Vagina (tissue), 2 donors: ENCODE measurements around the gene ANKIB1. TPM values are rescaled to one million over a fixed set of nuclear protein-coding genes. Genes with fewer than 3 reads are reported as not detected.

ENCODE experiments used
- DNase-seq, 2 donors: peaks; one replicate each; pipeline ENCODE4 v3.0.0-alpha.2; 2017; ENCODE audit errors: extremely low spot score in 2 of 2
- H3K27ac ChIP-seq: fragments of 200-600 bp; sonication (generic); one replicate; pipeline ENCODE4 v1.5.1; 2019
- H3K27me3 ChIP-seq: fragments of 200-600 bp; sonication (generic); one replicate; pipeline ENCODE4 v1.5.1; 2019
- H3K36me3 ChIP-seq, 2 donors: fragments of 200-600 bp; sonication (generic); one replicate each; pipeline ENCODE4 v1.5.1; 2017 to 2019
- H3K4me1 ChIP-seq: fragments of 200-600 bp; sonication (generic); one replicate; pipeline ENCODE4 v1.5.1; 2019
- H3K4me3 ChIP-seq, 2 donors: fragments of 200-600 bp; sonication (generic); 1 replicate in 1 of 2; 2 replicates in 1 of 2; pipeline ENCODE4 v1.5.1; 2016 to 2019
- H3K9me3 ChIP-seq: fragments of 200-600 bp; sonication (generic); one replicate; pipeline ENCODE4 v1.5.1; 2019
- POLR2A ChIP-seq, 2 donors: fragments of 450-650 bp; IDR thresholded peaks; one replicate each; pipeline ENCODE4 v1.6.1; 2017; ENCODE audit warnings: antibody characterized with exemption in 2 of 2, mild to moderate bottlenecking in 2 of 2, moderate library complexity in 2 of 2
- POLR2AphosphoS5 ChIP-seq, 2 donors: sonication (generic); formaldehyde crosslinking; IDR thresholded peaks; one replicate each; pipeline ENCODE4 v1.9.0; 2017; ENCODE audit warnings: antibody characterized with exemption in 2 of 2, mild to moderate bottlenecking in 2 of 2, low read depth in 1 of 2; ENCODE audit not compliant: insufficient read depth in 1 of 2
- intact Hi-C: fragments of 100-400 bp; cut with DNase I; formaldehyde crosslinking; loops from one replicate; pipeline ENCODE4 v1.15.1; 2023
- total RNA-seq: library from RNA; depleted of rRNA; stranded (reverse); fragments of >200 nt; gene quantifications from one replicate; pipeline ENCODE4 v1.2.3, GENCODE V29; 2016
- TF ChIP-seq, protein P1 (sequence below), 3 experiments: fragments of 450-650 bp in 2 of 3; fragments of 200-600 bp in 1 of 3; sonication (generic) in 1 of 3; IDR thresholded peaks; one replicate each; pipeline ENCODE4 v1.5.1; 2017 to 2019; ENCODE audit warnings: antibody characterized with exemption in 3 of 3, mild to moderate bottlenecking in 2 of 3, moderate library complexity in 2 of 3

The ANKIB1 gene
- total RNA-seq, 1 donor from 2014 or later: 27.7 TPM

DNA sequence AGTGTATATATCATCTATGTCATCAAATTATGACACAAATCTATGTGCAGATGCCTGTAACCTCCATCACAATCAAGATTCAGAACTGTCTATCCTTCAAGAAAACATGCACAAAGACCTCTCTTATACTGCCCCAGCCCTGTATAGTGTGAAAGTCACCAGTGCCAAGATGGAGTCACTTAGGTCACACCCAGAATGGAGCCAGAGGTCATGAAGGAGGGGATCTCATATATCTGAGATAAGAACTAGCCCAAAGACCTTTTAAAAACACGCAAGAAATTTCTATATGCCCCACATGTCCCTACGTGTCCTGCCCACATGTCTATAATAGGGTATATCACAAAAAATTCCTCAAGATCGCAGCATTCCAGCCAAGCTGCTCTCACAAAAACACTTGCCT lies 181.4 kb downstream of the ANKIB1 start:
- Histone ChIP-seq H3K27ac (no peak overlapping the region), H3K4me3 (no peak overlapping the region), H3K4me1 (no peaks in the 10 kb centered on the region), H3K36me3 (no peaks in the 10 kb centered on the region), H3K27me3 (no peaks in the 10 kb centered on the region), H3K9me3 (no peaks in the 10 kb centered on the region)
- no peak for DNase-seq
- TF ChIP-seq POLR2A (IDR thresholded peaks at IDR 0.05) (no peak), POLR2AphosphoS5 (IDR thresholded peaks at IDR 0.05; ENCODE audit: insufficient read depth in 1 of 2, low read depth in 1 of 2) (no peak)
- TF ChIP-seq, protein P1, sequence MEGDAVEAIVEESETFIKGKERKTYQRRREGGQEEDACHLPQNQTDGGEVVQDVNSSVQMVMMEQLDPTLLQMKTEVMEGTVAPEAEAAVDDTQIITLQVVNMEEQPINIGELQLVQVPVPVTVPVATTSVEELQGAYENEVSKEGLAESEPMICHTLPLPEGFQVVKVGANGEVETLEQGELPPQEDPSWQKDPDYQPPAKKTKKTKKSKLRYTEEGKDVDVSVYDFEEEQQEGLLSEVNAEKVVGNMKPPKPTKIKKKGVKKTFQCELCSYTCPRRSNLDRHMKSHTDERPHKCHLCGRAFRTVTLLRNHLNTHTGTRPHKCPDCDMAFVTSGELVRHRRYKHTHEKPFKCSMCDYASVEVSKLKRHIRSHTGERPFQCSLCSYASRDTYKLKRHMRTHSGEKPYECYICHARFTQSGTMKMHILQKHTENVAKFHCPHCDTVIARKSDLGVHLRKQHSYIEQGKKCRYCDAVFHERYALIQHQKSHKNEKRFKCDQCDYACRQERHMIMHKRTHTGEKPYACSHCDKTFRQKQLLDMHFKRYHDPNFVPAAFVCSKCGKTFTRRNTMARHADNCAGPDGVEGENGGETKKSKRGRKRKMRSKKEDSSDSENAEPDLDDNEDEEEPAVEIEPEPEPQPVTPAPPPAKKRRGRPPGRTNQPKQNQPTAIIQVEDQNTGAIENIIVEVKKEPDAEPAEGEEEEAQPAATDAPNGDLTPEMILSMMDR (IDR thresholded peaks at IDR 0.05): no peak
- intact Hi-C loops: no loop called here

DNA sequence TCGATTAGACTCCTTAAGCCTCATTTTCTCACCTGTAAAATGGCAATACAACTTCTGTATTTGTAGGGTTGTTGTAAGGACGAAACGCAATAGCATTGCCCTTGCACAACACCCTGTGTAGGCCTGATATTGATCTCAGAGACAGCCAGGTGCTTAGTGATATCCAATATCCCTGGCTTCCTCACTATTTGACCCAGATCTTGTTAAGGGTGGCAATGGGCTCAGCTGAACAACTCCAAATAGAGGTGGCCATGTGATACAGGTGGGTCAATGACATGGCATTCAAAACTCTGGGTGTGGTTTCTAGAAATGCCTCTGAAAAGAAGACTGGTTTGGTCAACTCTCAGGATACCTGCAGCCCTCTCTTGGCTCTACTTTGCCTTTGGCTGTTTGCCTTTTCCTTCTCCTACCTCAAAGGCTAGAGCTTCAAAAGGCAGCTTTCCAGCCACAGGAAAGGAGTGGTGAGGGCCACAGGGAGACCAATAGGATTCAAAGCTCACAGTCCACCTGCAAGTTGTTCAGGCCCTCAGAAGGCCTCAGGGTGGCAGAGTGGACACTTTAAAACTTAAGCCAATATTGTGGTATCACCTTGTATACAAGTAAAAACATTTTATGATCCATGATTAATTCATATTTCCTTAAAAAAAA lies 186.6 kb downstream of the ANKIB1 start:
- Histone ChIP-seq H3K27ac (no peak overlapping the region), H3K36me3 (no peaks in the 10 kb centered on the region), H3K4me3 (no peak overlapping the region), H3K9me3 (no peaks in the 10 kb centered on the region), H3K4me1 (no peaks in the 10 kb centered on the region), H3K27me3 (no peaks in the 10 kb centered on the region)
- TF ChIP-seq POLR2AphosphoS5 (IDR thresholded peaks at IDR 0.05; ENCODE audit: insufficient read depth in 1 of 2, low read depth in 1 of 2) (no peak), POLR2A (IDR thresholded peaks at IDR 0.05) (no peak)
- TF ChIP-seq, protein P1 (IDR thresholded peaks at IDR 0.05): no peak
- intact Hi-C loops: no loop called here
- DNase-seq: no peak

DNA sequence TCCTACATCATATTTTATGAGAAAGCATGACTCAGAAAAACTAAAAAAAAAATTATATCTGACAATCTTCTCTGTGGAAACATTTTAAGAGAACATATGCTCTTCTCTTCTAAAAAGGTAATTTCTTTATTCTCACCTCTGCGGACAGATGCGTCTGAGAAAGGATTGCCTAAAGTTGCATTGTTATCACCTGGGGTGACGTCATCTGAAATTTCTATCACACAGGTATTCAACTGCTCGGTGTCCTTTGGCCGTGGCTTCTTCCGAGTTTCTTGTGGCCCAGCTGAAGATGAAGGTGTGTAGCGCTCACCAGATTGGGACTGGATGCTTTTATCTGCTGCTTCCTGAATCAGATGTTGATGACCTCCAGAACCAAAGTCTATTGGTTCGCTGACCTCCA lies 187.2 kb downstream of the ANKIB1 start:
- Histone ChIP-seq H3K9me3 (no peaks in the 10 kb centered on the region), H3K4me1 (no peaks in the 10 kb centered on the region), H3K4me3 (no peak overlapping the region), H3K27me3 (no peaks in the 10 kb centered on the region), H3K27ac (no peak overlapping the region), H3K36me3 (no peaks in the 10 kb centered on the region)
- DNase-seq: no peak
- intact Hi-C loops: no loop called here
- no peak for TF ChIP-seq POLR2AphosphoS5 (IDR thresholded peaks at IDR 0.05; ENCODE audit: insufficient read depth in 1 of 2, low read depth in 1 of 2)
- no peak for TF ChIP-seq POLR2A (IDR thresholded peaks at IDR 0.05)
- TF ChIP-seq, protein P1 (IDR thresholded peaks at IDR 0.05): no peak

DNA sequence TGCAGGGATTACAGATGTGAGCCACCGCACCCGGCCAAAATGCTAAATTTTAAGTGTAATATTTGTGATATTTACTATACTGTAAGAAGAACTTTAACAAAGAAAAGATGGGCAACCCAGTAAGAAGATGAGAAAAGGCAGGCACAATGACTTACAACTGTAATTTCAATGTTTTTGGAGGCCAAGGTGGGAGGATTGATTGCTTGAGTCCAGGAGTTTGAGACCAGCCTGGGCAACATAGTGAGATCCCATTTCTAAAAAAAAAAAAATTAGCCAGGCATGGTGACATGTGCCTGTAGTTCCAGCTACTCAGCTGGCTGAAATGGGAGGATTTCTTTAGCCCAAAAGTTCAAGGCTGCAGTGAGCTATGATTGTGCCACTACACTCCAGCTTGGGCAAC lies 189.8 kb downstream of the ANKIB1 start:
- Histone ChIP-seq H3K4me1 (no peaks in the 10 kb centered on the region), H3K27me3 (no peaks in the 10 kb centered on the region), H3K27ac (no peak overlapping the region), H3K36me3 (no peaks in the 10 kb centered on the region), H3K9me3 (no peaks in the 10 kb centered on the region), H3K4me3 (no peak overlapping the region)
- no peak for DNase-seq
- TF ChIP-seq POLR2AphosphoS5 (IDR thresholded peaks at IDR 0.05; ENCODE audit: insufficient read depth in 1 of 2, low read depth in 1 of 2) (no peak), POLR2A (IDR thresholded peaks at IDR 0.05) (no peak)
- TF ChIP-seq, protein P1 (IDR thresholded peaks at IDR 0.05): no peak
- intact Hi-C loops: no loop called here

DNA sequence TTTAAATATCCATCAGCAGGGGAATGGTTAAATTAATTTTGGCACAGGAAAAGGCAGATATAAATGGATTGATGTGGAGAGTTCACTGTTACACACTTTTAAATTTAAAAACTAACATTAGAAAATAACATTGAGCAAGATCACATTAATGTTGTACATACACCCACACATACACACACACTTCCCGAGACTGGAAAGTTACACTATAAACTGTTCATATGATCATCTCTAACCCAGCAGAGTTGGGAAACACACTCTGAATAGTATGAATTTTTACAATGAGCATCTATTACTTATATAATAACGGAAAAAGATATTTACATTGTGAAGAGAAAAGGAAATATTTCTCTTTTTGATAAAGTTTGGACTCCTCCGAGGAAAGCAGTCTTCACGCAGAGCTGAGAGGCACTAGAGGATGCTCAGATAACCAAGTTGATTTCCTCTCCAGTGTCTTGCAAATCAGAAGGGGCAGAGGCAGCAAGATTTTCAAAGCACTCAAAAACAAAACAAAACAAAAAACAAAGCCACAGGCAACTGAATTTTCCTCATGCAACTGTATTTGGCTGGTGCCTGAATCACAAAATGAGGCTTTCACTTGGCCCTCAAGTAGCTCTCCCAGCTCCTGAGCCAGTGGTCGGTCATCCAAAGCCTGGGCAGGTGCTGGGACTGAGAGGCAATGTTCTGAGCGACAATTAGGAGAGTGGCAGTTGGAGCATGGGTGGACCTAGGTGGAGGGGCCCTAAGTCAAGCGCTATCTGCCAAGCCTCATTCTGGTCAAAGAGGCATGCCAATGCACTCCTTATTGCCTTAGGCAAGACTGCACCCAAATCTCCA lies 191.1 kb downstream of the ANKIB1 start:
- Histone ChIP-seq H3K4me3 (no peak overlapping the region), H3K36me3 (no peaks in the 10 kb centered on the region), H3K27ac (no peak overlapping the region), H3K27me3 (no peaks in the 10 kb centered on the region), H3K9me3 (no peaks in the 10 kb centered on the region), H3K4me1 (no peaks in the 10 kb centered on the region)
- intact Hi-C loops: no loop called here
- TF ChIP-seq, protein P1 (IDR thresholded peaks at IDR 0.05): no peak
- TF ChIP-seq POLR2AphosphoS5 (IDR thresholded peaks at IDR 0.05; ENCODE audit: insufficient read depth in 1 of 2, low read depth in 1 of 2) (no peak), POLR2A (IDR thresholded peaks at IDR 0.05) (no peak)
- no peak for DNase-seq
